Hepatocyte (in vitro differentiated cells): Measurements from ENCODE around the gene TEX35. TPM values are rescaled to one million over a fixed set of nuclear protein-coding genes. Genes with fewer than 3 reads are reported as not detected.

Experiments used
- DNase-seq: peaks from one replicate; pipeline ENCODE4 v3.0.0-alpha.2; 2016; ENCODE audit warnings: low spot score
- H2AFZ ChIP-seq: fragments of 200-600 bp; sonication (generic); 2 replicates; pipeline ENCODE4 v1.6.0; 2016; ENCODE audit warnings: antibody characterized with exemption, mild to moderate bottlenecking
- H3K27ac ChIP-seq: fragments of 200-600 bp; sonication (generic); 2 replicates; pipeline ENCODE4 v1.5.1; 2016; ENCODE audit warnings: mild to moderate bottlenecking
- H3K27me3 ChIP-seq: fragments of 200-600 bp; sonication (generic); 2 replicates; pipeline ENCODE4 v1.6.1; 2016
- H3K36me3 ChIP-seq: fragments of 200-600 bp; sonication (generic); replicated peaks from 2 replicates; pipeline ENCODE4 v1.5.1; 2016; ENCODE audit warnings: low read depth; ENCODE audit not compliant: insufficient read depth
- H3K4me1 ChIP-seq: fragments of 200-600 bp; sonication (generic); 2 replicates; pipeline ENCODE4 v1.5.1; 2016; ENCODE audit warnings: mild to moderate bottlenecking, moderate library complexity; ENCODE audit not compliant: insufficient read depth
- H3K4me2 ChIP-seq: fragments of 200-600 bp; sonication (generic); 2 replicates; pipeline ENCODE4 v1.6.0; 2016
- H3K4me3 ChIP-seq: fragments of 200-600 bp; sonication (generic); 2 replicates; pipeline ENCODE4 v1.5.1; 2016; ENCODE audit warnings: mild to moderate bottlenecking
- H3K79me2 ChIP-seq: fragments of 200-600 bp; sonication (generic); 2 replicates; pipeline ENCODE4 v1.6.0; 2017; ENCODE audit warnings: mild to moderate bottlenecking
- H3K9me2 ChIP-seq: fragments of 200-600 bp; sonication (generic); replicated peaks from 2 replicates; pipeline ENCODE4 v1.6.0; 2017; ENCODE audit warnings: mild to moderate bottlenecking; ENCODE audit not compliant: insufficient read depth
- H3K9me3 ChIP-seq: fragments of 200-600 bp; sonication (generic); 2 replicates; pipeline ENCODE4 v1.5.1; 2016; ENCODE audit warnings: low read depth, mild to moderate bottlenecking
- H4K20me1 ChIP-seq: fragments of 200-600 bp; sonication (generic); 2 replicates; pipeline ENCODE4 v1.6.0; 2016; ENCODE audit warnings: mild to moderate bottlenecking; ENCODE audit not compliant: insufficient read depth, poor library complexity, severe bottlenecking
- EZH2 ChIP-seq: fragments of 200-600 bp; sonication (generic); IDR thresholded peaks from 2 replicates; pipeline ENCODE4 v1.6.1; 2016; ENCODE audit warnings: antibody characterized with exemption, mild to moderate bottlenecking, borderline replicate concordance
- EZH2phosphoT487 ChIP-seq: fragments of 200-600 bp; sonication (generic); IDR thresholded peaks from one replicate; pipeline ENCODE4 v1.6.1; 2018; ENCODE audit warnings: antibody characterized with exemption, mild to moderate bottlenecking, low read depth, moderate library complexity; ENCODE audit not compliant: unreplicated experiment, severe bottlenecking
- WGBS: methylation state at CpG from one replicate; pipeline ENCODE4 v1.1.6; 2016; ENCODE audit warnings: low lambda C conversion rate; ENCODE audit errors: missing lambda C conversion rate; 5-methylcytosine and 5-hydroxymethylcytosine counted together
- polyA plus RNA-seq: library from polyadenylated mRNA; unstranded; fragments of >200 nt; fragmentation: Nextera tagmentation; extraction: Ambion mirVana; gene quantifications from 2 replicates; pipeline ENCODE4 v1.2.1, GENCODE V29; 2016
- total RNA-seq: library from RNA; depleted of rRNA; stranded (reverse); fragments of >200 nt; gene quantifications from 2 replicates; pipeline ENCODE4 v1.2.3, GENCODE V29; 2014
- TF ChIP-seq, protein P1 (sequence below): fragments of 200-600 bp; sonication (generic); IDR thresholded peaks from 2 replicates; pipeline ENCODE4 v1.5.1; 2016; ENCODE audit warnings: antibody characterized with exemption, mild to moderate bottlenecking; ENCODE audit not compliant: poor library complexity

TEX35 gene
- total and polyA plus RNA-seq, 2 experiments from 2014 or later, result not detected

GRCh38 chr1:178531887-178532286 is 19.0 kb downstream of the TEX35 start:
- H3K27ac ChIP-seq, result no peak overlapping the region
- DNase-seq, result no peak
- H3K79me2 ChIP-seq, result no peaks in the 10 kb centered on the region
- no peak for TF ChIP-seq EZH2phosphoT487
- TF ChIP-seq EZH2, result no peak
- TF ChIP-seq, protein P1, sequence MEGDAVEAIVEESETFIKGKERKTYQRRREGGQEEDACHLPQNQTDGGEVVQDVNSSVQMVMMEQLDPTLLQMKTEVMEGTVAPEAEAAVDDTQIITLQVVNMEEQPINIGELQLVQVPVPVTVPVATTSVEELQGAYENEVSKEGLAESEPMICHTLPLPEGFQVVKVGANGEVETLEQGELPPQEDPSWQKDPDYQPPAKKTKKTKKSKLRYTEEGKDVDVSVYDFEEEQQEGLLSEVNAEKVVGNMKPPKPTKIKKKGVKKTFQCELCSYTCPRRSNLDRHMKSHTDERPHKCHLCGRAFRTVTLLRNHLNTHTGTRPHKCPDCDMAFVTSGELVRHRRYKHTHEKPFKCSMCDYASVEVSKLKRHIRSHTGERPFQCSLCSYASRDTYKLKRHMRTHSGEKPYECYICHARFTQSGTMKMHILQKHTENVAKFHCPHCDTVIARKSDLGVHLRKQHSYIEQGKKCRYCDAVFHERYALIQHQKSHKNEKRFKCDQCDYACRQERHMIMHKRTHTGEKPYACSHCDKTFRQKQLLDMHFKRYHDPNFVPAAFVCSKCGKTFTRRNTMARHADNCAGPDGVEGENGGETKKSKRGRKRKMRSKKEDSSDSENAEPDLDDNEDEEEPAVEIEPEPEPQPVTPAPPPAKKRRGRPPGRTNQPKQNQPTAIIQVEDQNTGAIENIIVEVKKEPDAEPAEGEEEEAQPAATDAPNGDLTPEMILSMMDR, result no peak
- H4K20me1 ChIP-seq, result no peaks in the 10 kb centered on the region
- no peaks in the 10 kb centered on the region for H3K9me3 ChIP-seq
- H2AFZ ChIP-seq, result no peak overlapping the region
- H3K36me3 ChIP-seq, result no peaks in the 10 kb centered on the region
- H3K4me3 ChIP-seq, result no peak overlapping the region
- H3K4me1 ChIP-seq, result peaks cover 19% of the 10 kb centered on the region
- no peaks in the 10 kb centered on the region for H3K27me3 ChIP-seq
- no peaks in the 10 kb centered on the region for H3K9me2 ChIP-seq
- 83% methylated on average over 10 of the region's 10 CpGs for WGBS
- no peak overlapping the region for H3K4me2 ChIP-seq

DNA sequence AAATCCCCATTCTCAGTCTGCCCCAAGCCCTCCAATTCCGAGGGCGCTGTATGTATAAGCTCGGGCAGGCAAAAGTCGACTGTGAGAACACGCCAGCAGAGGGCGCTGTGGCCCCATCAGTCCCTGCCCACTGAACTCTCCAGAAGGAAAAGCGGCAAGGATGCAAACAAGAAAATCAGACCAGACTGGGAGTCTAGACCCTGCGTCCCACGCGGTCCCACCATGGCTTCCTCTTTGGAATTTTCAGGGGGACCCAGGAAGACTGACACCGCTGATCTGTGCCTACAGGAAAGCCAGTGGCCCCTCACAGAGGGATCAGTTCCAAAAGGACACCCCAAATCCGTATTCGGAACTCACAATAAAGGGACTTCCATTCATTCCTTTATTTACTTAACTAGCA is 19.5 kb downstream of the TEX35 start:
- H4K20me1 ChIP-seq, result no peaks in the 10 kb centered on the region
- peaks cover 22% of the 10 kb centered on the region for H3K4me1 ChIP-seq
- no peaks in the 10 kb centered on the region for H3K9me3 ChIP-seq
- 15% methylated on average over 13 of the region's 13 CpGs for WGBS
- H3K4me2 ChIP-seq, result peak overlapping the region; percentile 30
- TF ChIP-seq EZH2phosphoT487, result no peak
- TF ChIP-seq EZH2, result no peak
- TF ChIP-seq, protein P1, result peak; percentile 90
- H3K27me3 ChIP-seq, result no peaks in the 10 kb centered on the region
- no peak overlapping the region for H3K4me3 ChIP-seq
- peak; percentile 91 for DNase-seq
- H3K36me3 ChIP-seq, result no peaks in the 10 kb centered on the region
- no peak overlapping the region for H2AFZ ChIP-seq
- H3K79me2 ChIP-seq, result no peaks in the 10 kb centered on the region
- no peaks in the 10 kb centered on the region for H3K9me2 ChIP-seq
- no peak overlapping the region for H3K27ac ChIP-seq

DNA sequence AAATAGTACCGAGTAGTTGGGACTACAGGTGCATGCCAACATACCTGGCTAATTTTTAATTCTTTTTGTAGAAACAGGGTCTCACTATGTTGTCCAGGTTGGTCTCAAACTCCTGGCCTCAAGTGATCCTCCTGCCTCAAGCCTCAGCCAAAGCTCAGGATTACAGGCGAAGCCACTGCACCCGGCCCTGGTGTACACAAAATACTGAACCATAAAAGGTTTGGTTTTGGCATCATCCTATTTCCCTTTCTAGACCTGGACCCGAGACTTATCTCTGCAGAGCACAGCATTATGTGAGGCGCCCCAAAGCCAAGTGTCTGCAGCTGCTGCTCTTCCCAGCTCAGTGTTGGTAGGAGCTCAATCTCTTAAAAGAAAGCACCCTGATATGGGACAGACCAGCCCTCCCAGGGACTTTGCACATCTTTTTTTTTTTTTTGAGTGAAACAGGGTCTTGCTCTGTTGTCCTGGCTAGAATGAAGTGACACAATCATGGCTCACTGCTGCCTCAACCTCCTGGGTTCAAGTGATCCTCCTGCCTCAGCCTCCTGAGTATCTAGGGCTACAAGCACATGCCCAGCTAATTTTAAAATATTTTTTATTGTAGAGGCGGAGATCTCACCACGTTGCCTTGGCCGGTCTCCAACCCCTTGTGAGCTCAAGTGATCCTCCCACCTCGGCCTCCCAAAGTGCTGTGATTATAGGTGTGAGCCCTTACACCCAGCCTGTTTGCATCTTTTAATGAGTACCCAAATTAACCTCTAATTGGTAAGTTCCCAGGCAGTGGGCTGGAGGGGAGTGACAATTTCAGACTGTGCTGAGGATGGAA is 20.4 kb downstream of the TEX35 start:
- H3K36me3 ChIP-seq, result no peaks in the 10 kb centered on the region
- H3K9me2 ChIP-seq, result no peaks in the 10 kb centered on the region
- DNase-seq, result no peak
- no peak overlapping the region for H3K4me3 ChIP-seq
- WGBS, result 93% methylated on average over 9 of the region's 9 CpGs
- no peaks in the 10 kb centered on the region for H3K27me3 ChIP-seq
- no peaks in the 10 kb centered on the region for H3K79me2 ChIP-seq
- no peak overlapping the region for H2AFZ ChIP-seq
- peaks cover 31% of the 10 kb centered on the region for H3K4me1 ChIP-seq
- H3K9me3 ChIP-seq, result no peaks in the 10 kb centered on the region
- no peak for TF ChIP-seq EZH2
- TF ChIP-seq, protein P1, result no peak
- TF ChIP-seq EZH2phosphoT487, result no peak
- no peak overlapping the region for H3K4me2 ChIP-seq
- H4K20me1 ChIP-seq, result no peaks in the 10 kb centered on the region
- H3K27ac ChIP-seq, result no peak overlapping the region
